NCI-H1694 (cell line): ENCODE results near the gene MAP1LC3B.
"Not testable (repeated sequence)": the region's sequence is repeated elsewhere in the genome, so short reads cannot be mapped to it uniquely, and the experiment has no call there.

ENCODE experiments used
- DNase-seq: peaks from one replicate; lab custom pipeline; 2025; lab: John Stamatoyannopoulos, UW

The MAP1LC3B gene

DNA sequence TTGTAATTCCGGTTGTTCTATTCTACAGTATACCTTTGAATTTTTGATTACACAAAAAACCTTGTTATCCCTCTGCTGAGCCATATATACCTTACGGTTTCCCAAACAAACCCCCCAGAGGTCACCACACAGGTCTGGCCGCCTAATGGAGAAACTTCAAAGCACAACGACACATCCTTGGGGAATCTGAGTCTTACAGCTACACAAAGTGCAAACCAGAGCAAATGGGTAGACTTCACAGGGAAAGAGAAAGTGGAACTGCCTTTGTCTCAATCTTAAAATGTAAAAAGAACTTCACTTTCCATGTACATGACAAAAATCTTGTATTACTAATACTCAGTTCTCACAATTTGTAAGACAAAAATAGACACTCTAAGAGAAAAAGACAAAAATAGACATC, 11.3 kb upstream of the MAP1LC3B start:
- DNase-seq, result no peak

DNA sequence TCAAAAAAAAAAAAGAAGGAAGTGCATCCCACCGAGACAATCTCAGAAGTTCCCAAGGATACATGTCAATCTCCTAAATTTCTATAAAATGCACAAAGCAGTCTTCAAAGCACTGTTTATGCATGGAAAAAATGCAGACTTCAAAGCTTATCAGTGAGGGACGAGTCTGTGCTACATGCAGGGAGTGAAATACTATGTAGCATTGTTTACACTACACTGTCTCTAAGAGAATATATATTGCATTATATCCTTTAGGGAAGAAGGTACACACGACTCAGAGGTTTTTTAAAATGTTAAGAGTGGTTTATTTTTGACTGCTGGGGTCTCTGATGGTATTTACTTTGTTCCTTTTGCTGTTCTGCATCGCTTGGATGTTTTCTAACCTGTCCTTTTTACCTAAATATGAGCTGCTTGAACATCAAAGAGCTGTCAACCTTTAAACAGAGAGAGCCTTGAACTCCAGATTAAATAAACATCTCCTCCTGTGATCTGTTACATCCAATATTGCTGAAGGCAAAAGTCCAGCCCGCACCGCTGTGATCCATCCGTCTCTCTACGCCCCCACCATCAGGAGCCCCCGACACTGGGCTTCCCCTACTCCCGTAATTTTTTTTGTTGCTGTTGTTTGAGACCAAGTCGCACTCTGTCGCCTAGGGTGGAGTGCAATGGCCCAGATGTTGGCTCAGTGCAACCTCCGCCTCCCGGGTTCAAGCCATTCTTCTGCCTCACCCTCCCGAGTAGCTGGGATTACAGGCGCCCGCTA, 9.9 kb upstream of the MAP1LC3B start:
- DNase-seq, result no peak

DNA sequence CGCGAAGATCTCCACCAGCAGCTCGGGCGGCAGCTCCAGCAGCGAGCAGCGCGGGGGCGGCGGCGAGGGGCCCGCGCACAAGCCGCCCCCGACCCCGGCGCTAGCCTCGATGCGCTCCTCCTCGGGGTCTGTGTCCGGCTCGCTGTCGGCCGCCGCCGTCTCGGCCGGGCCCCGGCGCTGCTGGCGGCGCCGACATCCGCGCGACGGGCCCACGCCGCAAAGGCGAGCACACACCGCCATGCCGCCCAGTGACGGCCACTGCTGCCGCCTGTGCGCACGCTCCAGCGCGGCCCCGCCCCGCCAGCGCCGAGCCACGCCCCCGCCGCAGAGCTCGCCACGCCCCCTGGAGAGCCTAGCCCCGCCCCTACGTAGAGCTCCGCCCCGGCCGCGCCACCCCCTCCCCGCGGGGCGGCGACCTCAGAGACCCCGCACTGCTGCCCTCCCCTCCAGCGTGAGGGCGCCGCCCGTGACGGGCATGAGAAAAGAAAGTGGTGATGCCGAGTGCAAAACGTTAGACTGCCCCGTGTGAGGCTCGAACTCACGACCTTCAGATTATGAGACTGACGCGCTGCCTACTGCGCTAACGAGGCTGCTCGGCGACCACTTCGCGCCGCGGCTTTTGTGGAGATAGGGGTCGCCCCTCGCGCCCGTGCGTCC, 8.5 kb upstream of the MAP1LC3B start, which contains the start of gene FBXO31:
Gene FBXO31 (minus strand): TSS at position 272 of the 657 bp plus-strand sequence. CDS start 32 bp downstream, at position 240.
- DNase-seq, result peak; percentile 87

DNA sequence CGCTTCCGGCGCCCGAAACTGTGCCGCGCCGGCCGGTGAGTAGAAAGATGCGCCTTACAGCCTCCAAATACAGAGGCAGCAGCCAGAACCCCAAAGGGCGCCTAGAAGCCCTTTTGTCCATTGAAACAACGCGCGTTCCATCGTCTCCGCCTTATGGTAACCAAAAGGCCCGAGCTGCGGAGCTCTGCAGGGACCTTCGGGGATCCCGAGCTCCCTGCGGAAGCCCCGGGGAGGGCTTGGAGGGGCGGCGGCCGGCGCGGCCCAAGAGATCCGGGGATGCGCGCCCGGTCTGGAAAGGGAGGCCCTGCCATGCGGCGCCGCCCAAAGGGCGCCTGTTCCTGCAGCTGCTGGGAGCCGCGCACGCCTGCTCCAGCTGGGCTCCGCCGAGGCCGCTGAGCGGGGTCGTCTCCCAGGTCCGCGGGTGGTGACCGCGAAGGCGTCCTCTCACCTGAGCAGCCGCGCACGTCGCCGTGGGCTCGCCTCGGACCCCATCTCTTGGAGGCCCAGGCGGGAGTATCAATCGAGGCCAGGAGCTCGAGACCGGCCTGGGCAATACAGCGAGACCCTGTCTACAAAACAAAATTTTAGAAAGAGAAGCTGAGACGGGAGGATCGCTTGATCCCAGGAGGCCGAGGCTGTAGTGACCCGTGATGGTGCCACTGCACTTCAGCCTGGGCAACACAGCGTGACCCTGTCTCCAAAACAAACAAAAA, 7.8 kb upstream of the MAP1LC3B start:
- DNase-seq, result no peak

DNA sequence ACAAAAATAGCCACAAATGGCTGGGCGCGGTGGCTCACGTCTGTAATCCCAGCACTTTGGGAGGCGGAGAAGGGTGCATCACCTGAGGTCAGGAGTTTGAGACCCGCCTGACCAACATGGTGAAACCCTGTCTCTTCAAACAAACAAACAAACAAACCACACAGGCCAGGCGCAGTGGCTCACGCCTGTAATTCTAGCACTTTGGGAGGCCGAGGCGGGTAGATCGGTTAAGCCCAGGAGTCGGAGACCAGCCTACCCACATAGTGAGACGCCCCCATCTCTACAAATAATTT, 7.3 kb upstream of the MAP1LC3B start:
- DNase-seq, result not testable (repeated sequence)

DNA sequence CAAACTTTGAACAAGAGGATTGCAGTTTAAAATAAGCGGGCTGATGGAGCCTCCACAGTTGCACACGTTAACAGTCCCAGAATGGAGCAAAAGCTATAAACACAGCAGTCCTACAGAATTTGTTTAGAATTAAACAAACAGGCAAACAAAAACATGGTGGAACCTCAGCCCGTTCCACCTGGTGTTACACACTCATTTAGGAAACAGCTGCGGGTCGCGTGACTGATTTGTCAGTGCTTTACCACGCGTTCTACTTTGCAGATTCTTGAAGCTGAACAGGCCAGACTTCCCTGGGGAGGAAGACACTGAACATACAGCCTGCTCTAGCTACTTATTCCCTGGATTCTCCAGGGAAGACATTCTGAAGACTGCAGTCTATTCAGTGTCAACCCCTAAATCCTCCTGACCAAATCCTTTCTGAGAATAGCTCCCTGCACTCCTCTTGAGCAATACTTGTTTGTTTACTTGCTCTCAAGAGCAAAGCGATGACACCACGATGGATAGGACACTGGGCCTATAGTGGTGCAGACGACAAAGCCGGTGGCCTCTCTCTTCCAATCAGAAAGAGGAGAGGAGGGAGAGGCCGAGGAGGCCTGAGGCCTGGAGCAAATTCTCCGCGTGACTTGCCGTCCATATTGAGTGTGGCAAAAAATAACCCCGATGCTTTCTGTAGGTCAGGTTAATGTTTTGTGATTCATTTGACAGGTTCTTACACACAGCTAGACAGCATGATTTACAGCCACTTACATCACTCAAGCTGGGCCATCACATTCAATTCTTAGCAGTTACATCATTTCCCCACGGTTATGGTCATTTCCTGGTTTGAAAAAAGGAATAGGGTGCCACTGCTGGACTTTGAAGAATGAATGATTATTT, 4.0 kb upstream of the MAP1LC3B start:
- DNase-seq, result peak; percentile 90

DNA sequence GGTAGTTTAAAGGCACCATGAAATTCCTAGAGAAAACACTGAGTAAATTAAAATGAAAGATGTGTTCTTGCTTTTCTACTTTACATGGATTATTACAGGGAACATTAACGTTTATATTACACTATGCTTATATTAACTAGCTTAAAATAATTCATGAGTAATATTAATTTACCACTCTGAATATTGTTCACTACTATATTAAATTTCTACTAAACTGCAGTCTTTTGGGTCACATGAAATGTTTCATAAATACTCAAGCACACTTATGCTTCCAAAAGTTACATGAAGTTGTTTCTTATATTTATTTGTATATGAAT, 3.4 kb upstream of the MAP1LC3B start:
- DNase-seq, result no peak

DNA sequence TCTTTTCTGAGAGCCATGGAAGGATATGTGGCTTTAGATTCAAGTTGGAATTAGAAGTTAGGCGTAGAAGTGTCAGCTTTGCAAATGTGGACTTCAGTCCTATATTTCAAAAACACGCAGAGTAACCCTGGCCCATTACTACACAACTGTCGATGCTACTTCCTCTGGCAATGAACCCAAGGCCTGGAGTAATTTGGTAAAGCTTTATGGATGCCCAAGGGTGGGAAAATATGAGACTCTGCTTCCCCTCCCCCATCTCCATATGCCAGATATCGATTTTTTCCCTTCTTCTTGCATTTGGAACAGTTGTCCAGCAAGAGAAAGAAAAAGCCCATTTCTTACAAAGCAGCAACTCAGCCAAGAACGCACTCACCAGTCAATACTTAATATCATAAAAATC, 2.9 kb upstream of the MAP1LC3B start:
- no peak for DNase-seq

DNA sequence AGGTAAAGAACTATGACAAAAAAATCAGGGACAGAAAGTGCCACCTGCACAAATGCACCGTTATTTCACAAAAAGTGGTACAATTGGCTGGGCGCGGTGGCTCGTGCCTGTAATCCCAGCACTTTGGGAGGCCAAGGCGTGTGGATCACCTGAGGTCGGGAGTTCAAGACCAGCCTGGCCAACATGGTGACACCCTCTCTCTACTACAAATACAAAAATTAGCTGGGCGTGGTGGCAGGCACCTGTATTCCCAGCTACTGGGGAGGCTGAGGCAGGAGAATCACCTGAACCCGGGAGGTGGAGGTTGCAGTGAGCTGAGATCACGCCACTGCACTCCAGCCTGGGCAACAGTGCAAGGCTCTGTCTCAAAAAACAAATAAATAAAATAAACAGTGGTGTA, 2.2 kb upstream of the MAP1LC3B start:
- DNase-seq, result not testable (repeated sequence)

DNA sequence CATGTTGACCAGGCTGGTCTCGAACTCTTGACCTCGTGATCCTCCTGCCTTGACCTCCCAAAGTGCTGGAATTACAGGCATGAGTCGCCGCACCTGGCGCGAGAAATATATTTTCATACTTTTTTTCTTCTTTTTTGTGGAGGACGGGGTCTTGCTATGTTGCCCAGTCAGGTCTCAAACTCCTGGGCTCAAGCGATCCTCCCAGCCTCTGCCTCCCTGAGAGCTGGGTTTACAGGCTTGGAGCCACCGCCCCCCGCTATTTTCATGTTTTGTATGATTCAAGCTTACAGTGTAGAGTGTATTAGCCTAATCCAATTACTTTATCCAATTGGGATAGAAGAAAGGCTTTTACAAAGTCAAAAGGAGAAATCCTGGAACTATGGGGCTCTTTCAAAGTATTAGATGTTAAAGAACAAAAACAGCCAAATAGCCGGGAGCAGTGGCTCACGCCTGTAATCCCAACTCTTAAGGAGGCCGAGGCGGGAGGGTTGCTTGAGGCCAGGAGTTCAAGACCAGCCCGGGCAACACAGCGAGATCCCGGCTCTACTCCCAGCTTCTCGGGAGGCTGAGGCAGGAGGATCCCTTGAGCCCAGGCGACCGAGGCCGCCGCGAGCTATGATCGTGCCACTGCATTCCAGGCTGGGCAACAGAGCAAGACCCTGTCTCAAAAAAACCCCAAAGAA, 1.4 kb upstream of the MAP1LC3B start:
- DNase-seq, result no peak

DNA sequence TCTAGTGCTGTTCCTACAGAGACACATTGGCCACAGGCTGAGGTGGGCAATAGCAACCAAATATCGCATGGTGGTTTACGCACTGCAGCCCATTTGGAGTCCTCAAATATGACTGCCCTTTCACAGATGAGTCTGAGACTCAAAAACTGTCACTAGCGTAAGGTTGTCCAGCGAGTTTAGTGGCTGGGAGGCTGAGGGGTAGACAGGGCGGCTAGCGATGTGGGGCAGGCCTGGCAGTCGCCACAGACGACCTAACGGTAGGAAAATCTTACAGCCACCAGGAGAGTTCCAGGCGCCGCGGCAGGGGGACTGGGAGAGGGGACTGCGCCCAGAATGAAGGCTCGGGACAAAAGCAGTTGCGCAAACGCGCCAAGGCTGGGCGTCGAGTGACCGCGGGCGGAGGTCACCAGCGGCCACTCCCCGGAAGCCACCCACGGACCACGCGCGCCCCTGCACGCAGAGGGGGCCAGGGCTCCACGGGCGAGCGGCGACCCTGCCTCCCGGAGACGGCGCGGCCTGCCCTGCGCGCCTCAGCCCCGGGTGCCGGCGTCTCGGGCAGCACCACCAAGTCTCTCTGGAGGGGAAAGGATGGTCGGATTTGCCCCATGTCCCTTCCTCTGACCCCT, 699 bp upstream of the MAP1LC3B start:
- DNase-seq, result no peak

DNA sequence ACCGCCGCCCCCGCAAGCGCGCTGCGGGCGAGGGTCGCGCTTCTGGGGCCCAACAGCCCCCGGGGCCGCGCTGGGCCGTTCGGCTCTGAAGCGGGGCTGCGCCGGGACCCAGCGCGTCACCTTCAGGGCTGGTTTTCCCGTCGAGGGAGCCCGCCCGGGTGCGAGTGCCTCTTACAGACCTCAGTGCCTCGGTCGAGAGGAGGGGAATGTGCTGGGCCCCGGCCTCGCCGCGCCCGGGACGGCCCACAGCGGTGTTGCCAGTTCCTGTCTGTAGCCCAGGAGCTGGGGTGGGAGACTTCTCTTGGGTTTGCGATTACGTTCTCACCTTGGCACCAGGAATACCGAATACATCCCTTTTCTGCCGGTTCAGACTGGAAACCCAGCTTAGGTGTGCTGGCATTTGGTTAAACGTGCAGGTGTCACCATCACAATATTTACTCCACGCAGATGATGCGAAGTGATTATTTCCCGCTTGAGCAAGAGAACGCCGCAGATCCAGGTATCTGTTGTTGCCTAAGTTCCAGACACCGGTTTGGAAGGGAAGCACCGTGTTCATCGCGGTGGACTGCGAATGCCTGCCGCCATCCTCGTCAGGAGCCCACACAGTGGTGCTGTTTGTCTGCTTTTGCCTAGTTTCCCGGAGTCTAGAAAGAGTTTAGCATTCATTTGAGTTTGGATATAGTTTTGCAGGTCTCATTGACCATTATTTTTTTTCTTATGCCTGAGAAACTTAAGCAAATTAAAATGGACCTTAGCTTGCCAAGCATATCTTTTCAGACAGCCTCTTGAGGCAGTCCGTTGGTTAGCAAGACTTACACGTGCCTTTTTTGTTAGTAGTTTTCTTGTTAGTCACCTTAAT, 914 bp downstream of the MAP1LC3B start:
- no peak for DNase-seq

DNA sequence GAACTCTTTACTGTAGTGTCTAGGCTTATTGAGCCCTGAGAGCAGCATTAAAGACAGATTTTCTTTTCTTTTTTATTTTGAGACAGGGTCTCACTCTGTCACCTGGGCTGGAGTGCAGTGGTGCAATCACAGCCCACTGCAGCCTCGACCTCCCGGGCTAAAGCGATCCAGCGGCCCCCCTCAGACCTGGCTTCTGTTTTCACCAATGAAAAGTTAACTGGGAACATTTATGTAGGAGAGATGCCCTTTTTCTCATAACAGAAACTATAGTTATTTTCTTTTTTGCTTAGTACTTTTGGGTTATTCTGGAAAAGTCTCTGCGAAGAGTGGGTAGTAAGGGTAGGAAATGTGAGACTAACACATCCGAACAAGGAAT, 1.5 kb downstream of the MAP1LC3B start:
- no peak for DNase-seq

DNA sequence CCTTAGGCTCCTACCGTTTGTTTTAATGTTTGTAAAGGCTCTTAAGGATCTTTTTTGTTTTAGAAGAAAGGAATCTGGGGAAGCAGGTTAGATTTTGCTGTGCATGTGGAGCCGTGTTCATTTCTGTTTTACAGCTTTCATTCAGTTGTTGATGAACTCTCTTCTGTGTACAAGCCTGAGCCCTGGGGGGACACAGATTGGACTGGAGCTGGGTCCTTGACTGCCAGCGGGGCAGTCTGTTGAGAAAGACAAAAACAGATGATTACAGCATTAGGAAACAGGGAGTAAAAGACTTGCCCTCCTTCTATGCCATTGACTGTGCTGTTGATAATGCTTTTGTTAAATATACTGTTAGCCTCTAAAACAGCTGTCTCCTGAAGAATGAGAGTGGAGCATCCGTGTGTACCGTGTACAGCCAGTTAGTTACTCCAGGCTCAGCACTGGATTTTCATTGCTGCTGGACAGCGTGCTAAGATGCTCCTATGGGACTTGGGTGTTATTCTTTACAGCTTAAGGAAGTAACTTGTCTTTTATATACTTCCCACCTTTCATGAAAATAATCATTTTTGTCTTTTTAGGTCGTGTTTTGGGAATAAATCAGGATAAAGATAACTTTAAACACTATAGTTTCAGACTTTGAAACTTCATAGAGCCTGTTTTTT, 3.2 kb downstream of the MAP1LC3B start:
- DNase-seq, result no peak

DNA sequence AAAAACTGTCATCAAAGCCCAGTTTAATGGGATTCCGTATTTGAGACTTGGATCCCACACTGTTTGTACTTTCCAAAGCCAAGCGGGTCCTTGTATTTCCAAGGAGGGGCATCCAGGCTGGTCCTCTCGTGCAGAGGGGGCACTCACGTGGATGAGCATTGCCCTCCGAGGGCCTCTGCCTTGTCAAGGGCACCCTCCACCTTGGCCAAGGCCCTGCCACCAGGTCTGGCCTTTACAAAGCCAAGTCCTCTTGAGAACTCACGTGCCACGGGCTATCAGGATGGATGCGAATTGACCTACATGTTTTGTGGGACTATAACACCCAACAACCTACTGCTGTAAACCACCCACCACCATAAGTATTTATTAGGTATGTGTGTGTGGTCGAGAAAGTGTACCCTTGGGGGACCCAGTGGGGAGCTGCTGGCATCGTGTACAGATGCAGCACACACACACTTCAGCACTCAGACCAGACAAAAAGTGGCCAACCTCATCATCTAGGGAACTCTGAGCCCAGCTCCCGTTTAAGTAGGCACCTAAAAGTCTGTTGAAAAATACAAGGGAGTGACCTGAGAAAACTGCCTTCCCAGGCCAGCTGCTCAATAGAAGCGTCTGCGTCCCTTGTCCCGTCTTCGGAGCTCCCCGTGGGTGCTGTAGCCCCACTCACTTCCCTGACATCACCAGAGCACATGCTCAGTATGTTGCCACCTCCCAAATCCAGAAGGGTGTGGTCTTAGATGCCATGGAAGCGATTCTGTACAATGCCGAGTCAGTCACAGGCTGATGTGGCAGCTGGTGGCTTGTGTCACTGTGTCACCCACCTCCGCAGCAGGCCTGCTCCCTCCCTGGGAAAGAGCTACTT, 12.9 kb downstream of the MAP1LC3B start:
- no peak for DNase-seq

DNA sequence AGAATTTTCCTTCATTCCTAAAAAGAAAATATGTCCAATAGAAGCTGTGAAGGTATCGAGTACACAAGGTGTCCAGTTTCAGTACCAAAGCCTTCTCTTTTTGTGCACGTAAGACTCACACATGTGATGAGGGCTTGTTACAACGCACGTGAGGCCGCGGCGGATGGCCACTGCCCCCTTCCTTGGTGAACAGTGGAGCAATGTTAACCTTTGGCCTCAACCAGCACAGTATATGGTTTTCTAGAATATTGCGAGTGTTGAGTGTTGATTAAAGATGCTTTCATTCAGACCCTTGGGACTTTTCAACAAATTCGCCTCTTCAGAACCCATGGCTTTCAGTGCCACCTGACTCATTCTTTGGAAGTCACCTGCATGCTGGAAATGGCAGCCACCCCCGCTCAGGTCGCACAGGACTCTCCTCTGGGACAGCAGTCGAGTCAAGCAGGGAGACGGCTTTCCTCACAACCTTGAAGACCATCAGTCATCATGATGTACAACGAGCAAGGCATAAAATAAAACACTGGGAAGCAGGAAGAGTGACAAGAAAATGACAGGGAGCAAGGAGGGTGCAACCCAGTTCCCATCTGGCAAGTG, 14.5 kb downstream of the MAP1LC3B start:
- no peak for DNase-seq

DNA sequence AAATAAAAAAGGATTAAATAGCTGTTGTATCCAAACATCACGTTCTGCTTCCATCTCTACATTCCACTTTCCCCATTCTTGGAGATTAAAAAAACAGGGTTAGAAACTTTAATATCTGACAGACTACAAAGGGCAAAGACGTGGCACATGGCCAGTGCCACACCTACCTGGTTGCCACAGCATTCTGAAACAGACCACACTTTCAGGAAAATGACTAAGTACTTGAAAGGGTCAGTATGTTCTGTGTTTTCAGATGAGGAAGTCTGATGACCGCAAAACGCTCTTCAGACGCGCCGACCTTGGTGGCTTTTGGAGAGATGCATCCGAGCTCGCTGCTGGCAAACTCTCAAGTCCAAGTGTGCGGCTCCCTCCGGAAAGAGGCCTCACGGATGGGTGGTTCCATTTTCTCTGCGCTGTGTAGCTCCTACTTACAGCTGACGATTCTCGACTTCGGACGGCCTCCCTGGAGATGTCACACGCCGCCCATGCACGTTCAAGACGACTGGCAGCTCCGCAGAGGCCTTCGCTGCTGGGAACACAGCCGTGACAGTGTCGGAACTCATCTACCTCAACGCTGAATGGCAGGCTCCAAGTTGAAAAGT, 15.5 kb downstream of the MAP1LC3B start:
- no peak for DNase-seq

DNA sequence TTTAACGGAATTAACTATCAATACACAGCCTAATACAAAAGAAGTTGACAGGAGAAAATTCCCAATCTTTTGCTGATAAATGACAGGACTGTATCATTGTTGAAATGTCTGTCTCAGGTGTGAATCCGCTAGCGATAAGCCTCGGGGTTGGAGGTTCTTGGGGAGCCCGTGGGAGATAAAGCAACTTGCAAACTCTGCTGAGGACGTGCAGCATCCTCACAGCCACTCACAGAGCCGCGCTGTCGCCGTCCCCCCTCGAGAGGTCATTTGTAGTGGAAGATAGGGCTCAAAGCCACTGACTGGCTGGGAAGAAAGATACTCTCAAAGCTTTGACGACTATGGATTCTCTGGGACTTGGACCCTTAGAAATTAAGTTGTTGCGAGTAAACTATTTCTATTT, 17.0 kb downstream of the MAP1LC3B start:
- no peak for DNase-seq
